Activated B cell treated with CpG ODN at 0.5 μM for 24 hours (primary cell): ENCODE results near the gene CXCR3. TPM values are rescaled to one million over a fixed set of nuclear protein-coding genes. Genes with fewer than 3 reads are reported as not detected.

ENCODE experiments used
- ATAC-seq: fragments of 200-7000 bp; cut with Tn5 transposase; one replicate; pipeline ENCODE4 v1.10.0; 2021; ENCODE audit warnings: low read depth, mild to moderate bottlenecking, moderate library complexity
- CTCF ChIA-PET: fragments of 350-600 bp; sonication (Branson Sonifier 250); formaldehyde crosslinking; loops from one replicate; lab custom pipeline; 2021; ENCODE audit warnings: antibody characterized with exemption; lab: Charles Lee
- POLR2A ChIA-PET: fragments of 350-600 bp; sonication (Branson Sonifier 250); formaldehyde crosslinking; loops from one replicate; lab custom pipeline; 2021; ENCODE audit warnings: antibody characterized with exemption; lab: Charles Lee
- DNase-seq: peaks from one replicate; pipeline ENCODE4 v3.0.0; 2022
- H3K27ac Mint-ChIP-seq: one replicate; pipeline ENCODE4 v1.8.0; 2020; ENCODE audit warnings: mixed read lengths
- H3K27me3 Mint-ChIP-seq: one replicate; pipeline ENCODE4 v1.8.0; 2021; ENCODE audit warnings: mixed read lengths
- H3K36me3 Mint-ChIP-seq: one replicate; pipeline ENCODE4 v1.8.0; 2021; ENCODE audit warnings: low read depth, mixed read lengths
- H3K4me1 Mint-ChIP-seq: one replicate; pipeline ENCODE4 v1.8.0; 2021; ENCODE audit warnings: mixed read lengths
- H3K4me3 Mint-ChIP-seq: one replicate; pipeline ENCODE4 v1.8.0; 2020; ENCODE audit warnings: mild to moderate bottlenecking, mixed read lengths
- H3K9me3 Mint-ChIP-seq: one replicate; pipeline ENCODE4 v1.8.0; 2020; ENCODE audit warnings: mixed read lengths
- CTCF ChIP-seq: fragments of 200-600 bp; IDR thresholded peaks from one replicate; pipeline ENCODE4 v1.8.0; 2022; ENCODE audit warnings: antibody characterized with exemption, mild to moderate bottlenecking
- intact Hi-C: fragments of 100-400 bp; cut with micrococcal nuclease; formaldehyde crosslinking; loops from one replicate; pipeline ENCODE4 v1.15.1; 2024
- total RNA-seq: library from RNA; stranded (reverse); gene quantifications from 2 replicates; pipeline ENCODE4 v1.2.3, GENCODE V29; 2022

The CXCR3 gene
- total RNA-seq, 1 donor from 2014 or later: 5.4 TPM

- no peak overlapping the region for H3K4me3 Mint-ChIP-seq
- peak overlapping the region; percentile 30 for H3K27ac Mint-ChIP-seq
- POLR2A ChIA-PET: no interaction called here
- intact Hi-C loops: no loop called here
- CTCF ChIA-PET: interaction anchor here (0.6 kb wide), 1 partner anchor 118 kb away, joined by 3 read pairs; no protein-coding TSS in a partner anchor
- no peak for TF ChIP-seq CTCF
- H3K36me3 Mint-ChIP-seq: peaks cover 80% of the 10 kb centered on the region
- H3K27me3 Mint-ChIP-seq: no peaks in the 10 kb centered on the region
- ATAC-seq: no peak
- no peak for DNase-seq
- H3K4me1 Mint-ChIP-seq: peaks cover 29% of the 10 kb centered on the region
- no peaks in the 10 kb centered on the region for H3K9me3 Mint-ChIP-seq
These were observed 10.8 kb downstream of the CXCR3 start for GRCh38 chrX:71607488-71607887.

GRCh38 chrX:71606536-71607216, 11.6 kb downstream of the CXCR3 start:
- H3K9me3 Mint-ChIP-seq: no peaks in the 10 kb centered on the region
- peaks cover 29% of the 10 kb centered on the region for H3K4me1 Mint-ChIP-seq
- ATAC-seq (no peak), DNase-seq (no peak)
- POLR2A ChIA-PET: no interaction called here
- CTCF ChIA-PET: no interaction called here
- no peak overlapping the region for H3K4me3 Mint-ChIP-seq
- peaks cover 81% of the 10 kb centered on the region for H3K36me3 Mint-ChIP-seq
- no peaks in the 10 kb centered on the region for H3K27me3 Mint-ChIP-seq
- no peak overlapping the region for H3K27ac Mint-ChIP-seq
- no peak for TF ChIP-seq CTCF
- intact Hi-C loops: no loop called here

- ATAC-seq: no peak
- intact Hi-C loops: no loop called here
- POLR2A ChIA-PET: no interaction called here
These were observed 13.3 kb downstream of the CXCR3 start for GRCh38 chrX:71604796-71605568.

GRCh38 chrX:71604141-71604540, 14.2 kb downstream of the CXCR3 start:
- ChIA-PET POLR2A (no interaction called here), CTCF (no interaction called here)
- Mint-ChIP-seq H3K4me1 (peaks cover 25% of the 10 kb centered on the region), H3K4me3 (no peak overlapping the region), H3K9me3 (no peaks in the 10 kb centered on the region), H3K27ac (no peak overlapping the region), H3K36me3 (peaks cover 75% of the 10 kb centered on the region), H3K27me3 (no peaks in the 10 kb centered on the region)
- intact Hi-C loops: no loop called here
- no peak for TF ChIP-seq CTCF
- DNase-seq: no peak
- no peak for ATAC-seq

More at GRCh38 chrX:71604796-71605568, 13.3 kb downstream of the CXCR3 start:
- Mint-ChIP-seq H3K27me3 (no peaks in the 10 kb centered on the region), H3K4me1 (peaks cover 29% of the 10 kb centered on the region), H3K36me3 (peaks cover 77% of the 10 kb centered on the region), H3K27ac (no peak overlapping the region), H3K9me3 (no peaks in the 10 kb centered on the region), H3K4me3 (no peak overlapping the region)
- CTCF ChIA-PET: no interaction called here
- DNase-seq: no peak
- TF ChIP-seq CTCF: no peak

- no peak for ATAC-seq
- TF ChIP-seq CTCF: no peak
- no peaks in the 10 kb centered on the region for H3K27me3 Mint-ChIP-seq
- peaks cover 20% of the 10 kb centered on the region for H3K4me1 Mint-ChIP-seq
- CTCF ChIA-PET: no interaction called here
- DNase-seq: no peak
- H3K4me3 Mint-ChIP-seq: no peak overlapping the region
- no peaks in the 10 kb centered on the region for H3K9me3 Mint-ChIP-seq
- intact Hi-C loops: no loop called here
- POLR2A ChIA-PET: no interaction called here
- no peak overlapping the region for H3K27ac Mint-ChIP-seq
- peaks cover 71% of the 10 kb centered on the region for H3K36me3 Mint-ChIP-seq
These were observed 14.7 kb downstream of the CXCR3 start for GRCh38 chrX:71603618-71604017.
